Measurements from ENCODE around the gene KANK3. TPM values are rescaled to one million over a fixed set of nuclear protein-coding genes. Genes with fewer than 3 reads are reported as not detected.

Gene KANK3
- total and polyA plus RNA-seq, 7 donors, result 0.92 to 8.9 (median 6.5) TPM

DNA sequence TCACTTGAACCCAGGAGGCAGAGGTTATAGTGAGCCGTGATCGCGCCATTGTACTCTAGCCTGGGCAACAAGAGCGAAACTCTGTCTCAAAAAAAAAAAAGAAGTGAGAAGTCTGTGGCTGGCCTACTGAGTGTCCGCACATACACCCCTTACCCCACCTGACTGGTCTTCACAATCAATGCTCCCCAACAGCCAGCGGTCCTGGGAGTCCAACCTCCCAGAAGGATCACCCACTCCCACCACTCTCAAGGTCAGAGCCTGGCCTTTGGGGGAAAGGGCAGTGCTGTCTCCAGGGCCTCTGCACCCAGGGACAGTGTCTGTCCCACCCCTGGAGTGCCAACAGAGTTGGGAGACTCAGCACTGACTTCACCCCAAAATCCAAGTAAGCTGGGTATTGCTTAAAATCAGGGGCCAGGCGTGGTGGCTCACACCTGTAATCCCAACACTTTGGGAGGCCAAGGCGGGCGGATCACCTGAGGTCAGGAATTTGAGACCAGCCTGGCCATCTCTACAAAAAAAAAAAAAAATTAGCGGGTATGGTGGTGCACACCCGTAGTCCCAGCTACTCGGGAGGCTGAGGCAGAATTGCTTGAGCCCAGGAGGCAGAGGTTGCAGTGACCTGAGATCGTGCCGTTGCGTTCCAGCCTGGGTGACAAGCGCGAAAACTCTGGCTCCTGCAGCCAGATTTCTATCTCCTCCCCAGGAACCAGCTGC is 32.6 kb downstream of the KANK3 start:
- Histone ChIP-seq H3K9me3 (no peaks in the 10 kb centered on the region), H3K4me1 (peaks cover 0 to 30% (median 22%) of the 10 kb centered on the region in 4 donors), H3K4me3 (no peak overlapping the region), H3K36me3 (peaks cover 10 to 61% (median 41%) of the 10 kb centered on the region in 4 donors), H3K27me3 (no peaks in the 10 kb centered on the region), H3K27ac (no peak overlapping the region)
- peak; percentile 57 for DNase-seq
- intact Hi-C loops (cut with DNase I), result no loop called here
- TF ChIP-seq POLR2A (IDR thresholded peaks at IDR 0.05) (no peak), POLR2AphosphoS5 (IDR thresholded peaks at IDR 0.05) (no peak), EP300 (IDR thresholded peaks at IDR 0.05) (no peak)
- TF ChIP-seq, protein P1, sequence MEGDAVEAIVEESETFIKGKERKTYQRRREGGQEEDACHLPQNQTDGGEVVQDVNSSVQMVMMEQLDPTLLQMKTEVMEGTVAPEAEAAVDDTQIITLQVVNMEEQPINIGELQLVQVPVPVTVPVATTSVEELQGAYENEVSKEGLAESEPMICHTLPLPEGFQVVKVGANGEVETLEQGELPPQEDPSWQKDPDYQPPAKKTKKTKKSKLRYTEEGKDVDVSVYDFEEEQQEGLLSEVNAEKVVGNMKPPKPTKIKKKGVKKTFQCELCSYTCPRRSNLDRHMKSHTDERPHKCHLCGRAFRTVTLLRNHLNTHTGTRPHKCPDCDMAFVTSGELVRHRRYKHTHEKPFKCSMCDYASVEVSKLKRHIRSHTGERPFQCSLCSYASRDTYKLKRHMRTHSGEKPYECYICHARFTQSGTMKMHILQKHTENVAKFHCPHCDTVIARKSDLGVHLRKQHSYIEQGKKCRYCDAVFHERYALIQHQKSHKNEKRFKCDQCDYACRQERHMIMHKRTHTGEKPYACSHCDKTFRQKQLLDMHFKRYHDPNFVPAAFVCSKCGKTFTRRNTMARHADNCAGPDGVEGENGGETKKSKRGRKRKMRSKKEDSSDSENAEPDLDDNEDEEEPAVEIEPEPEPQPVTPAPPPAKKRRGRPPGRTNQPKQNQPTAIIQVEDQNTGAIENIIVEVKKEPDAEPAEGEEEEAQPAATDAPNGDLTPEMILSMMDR (IDR thresholded peaks at IDR 0.05), result no peak
- 95 to 96% methylated on average over 17 of the region's 17 CpGs for WGBS, 2 donors

DNA sequence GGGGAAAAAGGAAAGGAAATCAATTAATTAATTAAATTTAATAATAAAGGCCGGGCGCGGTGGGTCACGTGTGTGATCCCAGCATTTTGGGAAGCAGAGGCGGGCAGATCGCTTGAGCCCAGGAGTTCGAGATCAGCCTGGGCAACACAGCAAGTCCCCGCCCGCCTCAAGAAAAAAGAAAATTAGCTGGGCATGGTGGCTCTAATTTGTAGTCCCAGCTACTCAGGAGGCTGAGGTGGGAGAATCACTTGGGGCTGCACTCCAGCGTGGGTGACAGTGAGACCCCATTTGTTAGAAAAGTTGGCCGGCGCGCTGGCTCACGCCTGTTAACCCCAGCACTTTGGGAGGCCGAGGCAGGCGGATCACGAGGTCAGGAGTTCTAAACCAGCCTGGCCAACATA is 34.2 kb downstream of the KANK3 start:
- H3K9me3 ChIP-seq, result no peaks in the 10 kb centered on the region
- no peak for TF ChIP-seq POLR2A (IDR thresholded peaks at IDR 0.05)
- TF ChIP-seq EP300 (IDR thresholded peaks at IDR 0.05), result no peak
- no peak for TF ChIP-seq POLR2AphosphoS5 (IDR thresholded peaks at IDR 0.05)
- TF ChIP-seq, protein P1 (IDR thresholded peaks at IDR 0.05), result no peak
- 72 to 85% methylated on average over 17 of the region's 17 CpGs for WGBS, 2 donors
- peaks cover 0 to 45% (median 27%) of the 10 kb centered on the region in 4 donors for H3K36me3 ChIP-seq
- peak; percentile 49 for DNase-seq
- peaks cover 0 to 30% (median 22%) of the 10 kb centered on the region in 4 donors for H3K4me1 ChIP-seq
- H3K27ac ChIP-seq, result peak overlapping the region in 3 of 4 donors; percentile 72 to 83 (median 81)
- intact Hi-C loops (cut with DNase I), result no loop called here
- H3K27me3 ChIP-seq, result no peaks in the 10 kb centered on the region
- peak overlapping the region; percentile 53 to 70 (median 62) for H3K4me3 ChIP-seq

DNA sequence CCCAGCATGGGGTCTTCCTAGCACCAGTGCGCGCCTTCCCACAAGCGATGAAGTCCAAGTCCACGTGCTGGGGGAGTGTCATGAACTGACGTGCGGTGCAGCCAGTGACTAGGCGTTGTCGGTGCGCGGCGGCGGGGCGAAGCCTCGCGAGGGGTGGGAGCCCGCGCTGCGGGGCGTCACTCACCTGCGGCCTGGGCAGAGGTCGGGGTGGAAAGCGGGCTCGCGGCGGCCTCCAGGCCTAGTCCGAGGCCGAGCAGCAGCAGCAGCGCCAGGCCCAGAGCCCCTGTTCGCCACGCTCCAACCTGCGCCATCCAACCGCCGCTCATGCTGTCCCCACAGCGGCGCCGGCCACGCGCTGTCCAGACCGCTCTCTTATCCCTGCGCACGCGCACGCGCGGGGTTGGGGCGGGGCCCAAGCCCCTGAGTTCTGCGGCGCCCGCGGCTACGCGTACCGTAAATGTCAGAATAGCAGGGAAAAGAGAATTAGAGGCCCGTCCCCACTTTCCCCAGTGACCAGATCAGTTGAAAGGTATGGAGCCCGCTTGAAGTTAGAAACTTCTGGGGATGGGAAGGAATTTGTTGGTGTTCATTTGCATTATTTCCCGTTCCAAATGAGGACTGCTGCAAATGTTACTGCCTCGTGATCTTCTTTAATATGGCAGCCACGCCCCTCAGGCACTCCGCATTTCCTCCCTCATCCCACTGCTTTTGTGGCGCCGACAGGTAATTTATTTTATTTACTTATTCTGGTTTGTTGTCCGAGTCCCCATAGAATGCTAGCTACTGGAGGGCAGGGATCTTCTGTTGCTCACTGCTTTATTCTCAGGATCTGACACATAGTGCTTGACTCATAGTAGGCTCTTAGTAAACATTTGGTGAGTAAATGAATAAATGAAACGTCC is 34.8 kb downstream of the KANK3 start, which contains the start of gene CD320:
CD320 (minus strand) TSS at position 394 of the 902 bp plus-strand sequence; CDS start at position 326, 68 bp downstream.
- Histone ChIP-seq H3K4me1 (peaks cover 0 to 30% (median 22%) of the 10 kb centered on the region in 4 donors), H3K27ac (peak within 1 kb of the TSS; percentile 72 to 83 (median 76)), H3K36me3 (peaks cover 0 to 38% (median 24%) of the 10 kb centered on the region in 4 donors), H3K4me3 (peak within 1 kb of the TSS; percentile 53 to 70 (median 62)), H3K9me3 (no peaks in the 10 kb centered on the region), H3K27me3 (no peaks in the 10 kb centered on the region)
- WGBS, 2 donors, result 0 to 1% methylated on average over 63 of the region's 63 CpGs
- TF ChIP-seq, protein P1 (IDR thresholded peaks at IDR 0.05), result no peak
- TF ChIP-seq EP300 (IDR thresholded peaks at IDR 0.05), result no peak
- peak; percentile 27 to 79 (median 70) for TF ChIP-seq POLR2AphosphoS5 (IDR thresholded peaks at IDR 0.05)
- DNase-seq, result peak; percentile 94
- intact Hi-C loops (cut with DNase I), result no loop called here

- peaks cover 0 to 32% (median 23%) of the 10 kb centered on the region in 4 donors for H3K36me3 ChIP-seq
- 7 to 33% methylated on average over 24 of the region's 24 CpGs for WGBS, 2 donors
- H3K27ac ChIP-seq, result peak overlapping the region; percentile 72 to 83 (median 76)
Observed at GRCh38 chr19:8307400-8307964, 35.6 kb downstream of the KANK3 start.

More at GRCh38 chr19:8307400-8307964, 35.6 kb downstream of the KANK3 start:
- DNase-seq, result peak; percentile 63
- peak overlapping the region; percentile 53 to 70 (median 62) for H3K4me3 ChIP-seq
- peaks cover 0 to 30% (median 22%) of the 10 kb centered on the region in 4 donors for H3K4me1 ChIP-seq
- H3K9me3 ChIP-seq, result no peaks in the 10 kb centered on the region
- intact Hi-C loops (cut with DNase I), result no loop called here
- H3K27me3 ChIP-seq, result no peaks in the 10 kb centered on the region
- TF ChIP-seq POLR2A (IDR thresholded peaks at IDR 0.05) (no peak), POLR2AphosphoS5 (IDR thresholded peaks at IDR 0.05) (no peak), EP300 (IDR thresholded peaks at IDR 0.05) (no peak)
- TF ChIP-seq, protein P1 (IDR thresholded peaks at IDR 0.05), result no peak

Measured in sigmoid colon (tissue), 7 donors.